Fibroblast of lung (primary cell): Measurements from ENCODE around the gene NOMO2. TPM values are rescaled to one million over a fixed set of nuclear protein-coding genes. Genes with fewer than 3 reads are reported as not detected.
"Not testable (repeated sequence)": the region's sequence is repeated elsewhere in the genome, so short reads cannot be mapped to it uniquely, and the experiment has no call there.

Experiments
- DNase-seq, 2 donors: peaks; one replicate each; pipeline versions ENCODE4 v3.0.0 to v3.0.0-alpha.2; 2010; ENCODE audit warnings: low read depth in 2 of 2
- H2AFZ ChIP-seq: 2 replicates; pipeline ENCODE4 v1.5.1; 2012; ENCODE audit warnings: low read length, control low read depth, inconsistent platforms
- H3K27ac ChIP-seq: 2 replicates; pipeline ENCODE4 v1.5.1; 2011; ENCODE audit warnings: low read length, control low read depth; ENCODE audit not compliant: insufficient read depth
- H3K27me3 ChIP-seq: 2 replicates; pipeline ENCODE4 v1.5.1; 2011; ENCODE audit warnings: mild to moderate bottlenecking, low read length; ENCODE audit not compliant: control insufficient read depth, insufficient read depth
- H3K36me3 ChIP-seq: 2 replicates; pipeline ENCODE4 v1.5.1; 2011; ENCODE audit warnings: low read length; ENCODE audit not compliant: control insufficient read depth, insufficient read depth
- H3K4me1 ChIP-seq: 2 replicates; pipeline ENCODE4 v1.5.1; 2011; ENCODE audit warnings: low read length; ENCODE audit not compliant: control insufficient read depth, insufficient read depth; ENCODE audit errors: extremely low read depth
- H3K4me2 ChIP-seq: 2 replicates; pipeline ENCODE4 v1.5.1; 2011; ENCODE audit warnings: low read length, control low read depth; ENCODE audit not compliant: insufficient read depth; ENCODE audit errors: extremely low read depth
- H3K4me3 ChIP-seq, 4 experiments: fragments of 200-600 bp in 1 of 4; sonication (generic) in 1 of 4; replicated peaks in 1 of 4; 2 replicates each; pipeline ENCODE4 v1.5.1; 2011 to 2016; ENCODE audit warnings: low read length in 4 of 4, low read depth in 3 of 4, mild to moderate bottlenecking in 3 of 4, control low read depth in 2 of 4, inconsistent platforms in 1 of 4, mixed read lengths in 1 of 4; ENCODE audit not compliant: insufficient read depth in 1 of 4; ENCODE audit errors: control extremely low read depth in 1 of 4
- H3K79me2 ChIP-seq: 2 replicates; pipeline ENCODE4 v1.5.1; 2012; ENCODE audit warnings: mild to moderate bottlenecking, low read length, inconsistent platforms; ENCODE audit not compliant: control insufficient read depth, insufficient read depth
- H3K9ac ChIP-seq: 2 replicates; pipeline ENCODE4 v1.5.1; 2011; ENCODE audit warnings: mild to moderate bottlenecking, low read length, control low read depth; ENCODE audit not compliant: insufficient read depth
- H3K9me3 ChIP-seq: 2 replicates; pipeline ENCODE4 v1.5.1; 2012; ENCODE audit warnings: low read depth, low read length; ENCODE audit not compliant: control insufficient read depth, insufficient read depth
- H4K20me1 ChIP-seq: 2 replicates; pipeline ENCODE4 v1.5.1; 2011; ENCODE audit warnings: low read length; ENCODE audit not compliant: control insufficient read depth, insufficient read depth; ENCODE audit errors: extremely low read depth
- polyA plus RNA-seq, 2 donors: library from polyadenylated mRNA; depleted of rRNA in 1 of 2; stranded (reverse) in 1 of 2; unstranded in 1 of 2; fragments of >200 nt; gene quantifications; 2 replicates each; pipeline ENCODE4 v1.2.1, GENCODE V29; 2011 to 2012; ENCODE audit warnings: missing spikeins in 1 of 2
- total RNA-seq: library from RNA; depleted of rRNA; stranded (reverse); fragments of >200 nt; gene quantifications from 2 replicates; pipeline ENCODE4 v1.2.1, GENCODE V29; 2014

Gene NOMO2
- total and polyA plus RNA-seq, 2 donors (not counting 1 experiment from before 2014, with no cell fraction given), result 69.6 to 186 TPM

GRCh38 chr16:18573887-18574286, 12.0 kb upstream of the NOMO2 start:
- not testable (repeated sequence) for DNase-seq, H4K20me1 ChIP-seq, H3K4me3 ChIP-seq, H3K79me2 ChIP-seq, H3K4me2 ChIP-seq, H3K27me3 ChIP-seq, H3K36me3 ChIP-seq, H3K9me3 ChIP-seq, H3K9ac ChIP-seq, H3K27ac ChIP-seq, H2AFZ ChIP-seq, H3K4me1 ChIP-seq

GRCh38 chr16:18572973-18573372, 11.1 kb upstream of the NOMO2 start:
- H3K79me2 ChIP-seq, H3K27me3 ChIP-seq, DNase-seq, H2AFZ ChIP-seq, H4K20me1 ChIP-seq, H3K4me2 ChIP-seq, H3K27ac ChIP-seq, H3K4me3 ChIP-seq, H3K36me3 ChIP-seq, H3K9ac ChIP-seq, H3K4me1 ChIP-seq, H3K9me3 ChIP-seq: not testable (repeated sequence)

GRCh38 chr16:18571307-18571850, 9.5 kb upstream of the NOMO2 start:
- not testable (repeated sequence) for DNase-seq, H3K9ac ChIP-seq, H3K79me2 ChIP-seq, H3K9me3 ChIP-seq, H3K36me3 ChIP-seq, H3K4me2 ChIP-seq, H3K27me3 ChIP-seq, H2AFZ ChIP-seq, H4K20me1 ChIP-seq, H3K4me1 ChIP-seq, H3K27ac ChIP-seq
- H3K4me3 ChIP-seq, result peak overlapping the region in 2 of 4 experiments; percentile 21 to 32

GRCh38 chr16:18570529-18571306, 8.8 kb upstream of the NOMO2 start:
- H3K36me3 ChIP-seq, H3K4me1 ChIP-seq, H3K9me3 ChIP-seq, H3K79me2 ChIP-seq, H4K20me1 ChIP-seq, DNase-seq, H2AFZ ChIP-seq, H3K4me3 ChIP-seq, H3K27me3 ChIP-seq, H3K4me2 ChIP-seq, H3K9ac ChIP-seq, H3K27ac ChIP-seq: not testable (repeated sequence)

- not testable (repeated sequence) for H3K36me3 ChIP-seq, H3K4me1 ChIP-seq, H3K9me3 ChIP-seq, H3K27me3 ChIP-seq, H3K27ac ChIP-seq, DNase-seq, H3K79me2 ChIP-seq, H4K20me1 ChIP-seq, H2AFZ ChIP-seq, H3K9ac ChIP-seq
- Histone ChIP-seq H3K4me3 (peak overlapping the region in 3 of 4 experiments; percentile 21 to 58 (median 54)), H3K4me2 (peak overlapping the region; percentile 35)
Observed at GRCh38 chr16:18560416-18561220, 1.3 kb downstream of the NOMO2 start.

GRCh38 chr16:18553671-18554070, 8.2 kb downstream of the NOMO2 start:
- not testable (repeated sequence) for H3K27me3 ChIP-seq, H3K27ac ChIP-seq, H3K4me3 ChIP-seq, H3K4me2 ChIP-seq, H2AFZ ChIP-seq, DNase-seq, H3K9me3 ChIP-seq, H3K36me3 ChIP-seq, H4K20me1 ChIP-seq, H3K9ac ChIP-seq, H3K79me2 ChIP-seq, H3K4me1 ChIP-seq
